Fibroblast of mammary gland (primary cell): ENCODE measurements around the gene OR1L8.

Experiments used
- DNase-seq: peaks from one replicate; pipeline ENCODE4 v3.0.0-alpha.2; 2010; ENCODE audit warnings: low read depth
- H3K4me3 ChIP-seq: 2 replicates; pipeline ENCODE4 v1.5.1; 2011; ENCODE audit warnings: low read depth, mild to moderate bottlenecking, low read length, moderate library complexity; ENCODE audit not compliant: control insufficient read depth
- CTCF ChIP-seq: conservative IDR thresholded peaks from 2 replicates; pipeline ENCODE4 v1.5.1; 2011; ENCODE audit warnings: low read depth, low read length, inconsistent platforms; ENCODE audit not compliant: control insufficient read depth, insufficient read depth

Gene OR1L8

GRCh38 chr9:122579874-122580273 is 3.3 kb downstream of the OR1L8 start:
- DNase-seq, result no peak
- no peak overlapping the region for H3K4me3 ChIP-seq
- no peak for TF ChIP-seq CTCF

GRCh38 chr9:122572456-122572855 is 10.7 kb downstream of the OR1L8 start:
- peak; percentile 3 for DNase-seq
- no peak overlapping the region for H3K4me3 ChIP-seq
- no peak for TF ChIP-seq CTCF

- TF ChIP-seq CTCF, result no peak
- no peak for DNase-seq
- no peak overlapping the region for H3K4me3 ChIP-seq
These were observed 15.3 kb downstream of the OR1L8 start for GRCh38 chr9:122567901-122568300.

- no peak overlapping the region for H3K4me3 ChIP-seq
- DNase-seq, result no peak
- TF ChIP-seq CTCF, result no peak
These were observed 20.9 kb downstream of the OR1L8 start for GRCh38 chr9:122562134-122562760.

- no peak for TF ChIP-seq CTCF
- H3K4me3 ChIP-seq, result no peak overlapping the region
- no peak for DNase-seq
These were observed 21.7 kb downstream of the OR1L8 start for GRCh38 chr9:122561446-122561845.

GRCh38 chr9:122552812-122553211 is 30.4 kb downstream of the OR1L8 start, which contains the start of gene OR1N2:
Gene OR1N2, plus strand, starts transcription at chr9:122553112. Its CDS starts 100 bp downstream, at chr9:122553212.
- no peak within 1 kb of the TSS for H3K4me3 ChIP-seq
- DNase-seq, result no peak
- TF ChIP-seq CTCF, result no peak

GRCh38 chr9:122551371-122551770 is 31.8 kb downstream of the OR1L8 start:
- no peak for TF ChIP-seq CTCF
- no peak overlapping the region for H3K4me3 ChIP-seq
- no peak for DNase-seq
